Fibroblast of lung (primary cell): ENCODE results near the gene ASTN1. TPM values are rescaled to one million over a fixed set of nuclear protein-coding genes. Genes with fewer than 3 reads are reported as not detected.

Experiments used
- DNase-seq, 2 donors: peaks; one replicate each; pipeline versions ENCODE4 v3.0.0 to v3.0.0-alpha.2; 2010; ENCODE audit warnings: low read depth in 2 of 2
- H2AFZ ChIP-seq: 2 replicates; pipeline ENCODE4 v1.5.1; 2012; ENCODE audit warnings: low read length, control low read depth, inconsistent platforms
- H3K27ac ChIP-seq: 2 replicates; pipeline ENCODE4 v1.5.1; 2011; ENCODE audit warnings: low read length, control low read depth; ENCODE audit not compliant: insufficient read depth
- H3K27me3 ChIP-seq: 2 replicates; pipeline ENCODE4 v1.5.1; 2011; ENCODE audit warnings: mild to moderate bottlenecking, low read length; ENCODE audit not compliant: control insufficient read depth, insufficient read depth
- H3K36me3 ChIP-seq: 2 replicates; pipeline ENCODE4 v1.5.1; 2011; ENCODE audit warnings: low read length; ENCODE audit not compliant: control insufficient read depth, insufficient read depth
- H3K4me1 ChIP-seq: 2 replicates; pipeline ENCODE4 v1.5.1; 2011; ENCODE audit warnings: low read length; ENCODE audit not compliant: control insufficient read depth, insufficient read depth; ENCODE audit errors: extremely low read depth
- H3K4me2 ChIP-seq: 2 replicates; pipeline ENCODE4 v1.5.1; 2011; ENCODE audit warnings: low read length, control low read depth; ENCODE audit not compliant: insufficient read depth; ENCODE audit errors: extremely low read depth
- H3K4me3 ChIP-seq, 4 experiments: fragments of 200-600 bp in 1 of 4; sonication (generic) in 1 of 4; replicated peaks in 1 of 4; 2 replicates each; pipeline ENCODE4 v1.5.1; 2011 to 2016; ENCODE audit warnings: low read length in 4 of 4, low read depth in 3 of 4, mild to moderate bottlenecking in 3 of 4, control low read depth in 2 of 4, inconsistent platforms in 1 of 4, mixed read lengths in 1 of 4; ENCODE audit not compliant: insufficient read depth in 1 of 4; ENCODE audit errors: control extremely low read depth in 1 of 4
- H3K79me2 ChIP-seq: 2 replicates; pipeline ENCODE4 v1.5.1; 2012; ENCODE audit warnings: mild to moderate bottlenecking, low read length, inconsistent platforms; ENCODE audit not compliant: control insufficient read depth, insufficient read depth
- H3K9ac ChIP-seq: 2 replicates; pipeline ENCODE4 v1.5.1; 2011; ENCODE audit warnings: mild to moderate bottlenecking, low read length, control low read depth; ENCODE audit not compliant: insufficient read depth
- H3K9me3 ChIP-seq: 2 replicates; pipeline ENCODE4 v1.5.1; 2012; ENCODE audit warnings: low read depth, low read length; ENCODE audit not compliant: control insufficient read depth, insufficient read depth
- H4K20me1 ChIP-seq: 2 replicates; pipeline ENCODE4 v1.5.1; 2011; ENCODE audit warnings: low read length; ENCODE audit not compliant: control insufficient read depth, insufficient read depth; ENCODE audit errors: extremely low read depth
- CTCF ChIP-seq, 2 donors: IDR thresholded peaks in 1 of 2; conservative IDR thresholded peaks in 1 of 2; 1 replicate in 1 of 2; 2 replicates in 1 of 2; pipeline ENCODE4 v1.5.1; 2011 to 2012; ENCODE audit warnings: low read length in 2 of 2, control low read depth in 1 of 2, inconsistent platforms in 1 of 2, low read depth in 1 of 2, mild to moderate bottlenecking in 1 of 2
- EZH2 ChIP-seq: IDR thresholded peaks from 2 replicates; pipeline ENCODE4 v1.5.1; 2012; ENCODE audit warnings: low read length, control low read depth, mild to moderate bottlenecking; ENCODE audit errors: missing control alignments
- polyA plus RNA-seq, 2 donors: library from polyadenylated mRNA; depleted of rRNA in 1 of 2; stranded (reverse) in 1 of 2; unstranded in 1 of 2; fragments of >200 nt; gene quantifications; 2 replicates each; pipeline ENCODE4 v1.2.1, GENCODE V29; 2011 to 2012; ENCODE audit warnings: missing spikeins in 1 of 2
- total RNA-seq: library from RNA; depleted of rRNA; stranded (reverse); fragments of >200 nt; gene quantifications from 2 replicates; pipeline ENCODE4 v1.2.1, GENCODE V29; 2014

The ASTN1 gene
- total and polyA plus RNA-seq, 2 donors (not counting 1 experiment from before 2014, with no cell fraction given): 0.06 to 0.17 TPM

GRCh38 chr1:177007437-177008161, 156.9 kb downstream of the ASTN1 start:
- no peaks in the 10 kb centered on the region for H3K79me2 ChIP-seq
- no peaks in the 10 kb centered on the region for H3K9me3 ChIP-seq
- H2AFZ ChIP-seq: no peak overlapping the region
- H3K27me3 ChIP-seq: no peaks in the 10 kb centered on the region
- DNase-seq: no peak
- H3K9ac ChIP-seq: no peak overlapping the region
- H3K27ac ChIP-seq: no peak overlapping the region
- no peaks in the 10 kb centered on the region for H3K36me3 ChIP-seq
- H3K4me3 ChIP-seq: no peak overlapping the region
- H3K4me1 ChIP-seq: no peaks in the 10 kb centered on the region
- no peak overlapping the region for H3K4me2 ChIP-seq
- TF ChIP-seq EZH2 (no peak), CTCF (conservative IDR thresholded peaks at IDR 0.05 in 1 of 2, IDR thresholded peaks at IDR 0.05 in 1 of 2; ENCODE audit: low read depth in 1 of 2, low read length in 2 of 2) (no peak)
- H4K20me1 ChIP-seq: no peaks in the 10 kb centered on the region

GRCh38 chr1:177002891-177003290, 161.6 kb downstream of the ASTN1 start:
- H3K9me3 ChIP-seq: no peaks in the 10 kb centered on the region
- DNase-seq: no peak
- H3K9ac ChIP-seq: no peak overlapping the region
- H2AFZ ChIP-seq: no peak overlapping the region
- H3K36me3 ChIP-seq: no peaks in the 10 kb centered on the region
- no peak overlapping the region for H3K27ac ChIP-seq
- H3K4me2 ChIP-seq: no peak overlapping the region
- no peaks in the 10 kb centered on the region for H3K79me2 ChIP-seq
- H3K4me3 ChIP-seq: no peak overlapping the region
- H3K4me1 ChIP-seq: no peaks in the 10 kb centered on the region
- H3K27me3 ChIP-seq: no peaks in the 10 kb centered on the region
- H4K20me1 ChIP-seq: no peaks in the 10 kb centered on the region
- TF ChIP-seq CTCF (conservative IDR thresholded peaks at IDR 0.05 in 1 of 2, IDR thresholded peaks at IDR 0.05 in 1 of 2; ENCODE audit: low read depth in 1 of 2, low read length in 2 of 2) (no peak), EZH2 (no peak)

GRCh38 chr1:177001556-177001955, 163.0 kb downstream of the ASTN1 start:
- H3K27ac ChIP-seq: no peak overlapping the region
- H3K79me2 ChIP-seq: no peaks in the 10 kb centered on the region
- H3K4me2 ChIP-seq: no peak overlapping the region
- H3K36me3 ChIP-seq: no peaks in the 10 kb centered on the region
- no peaks in the 10 kb centered on the region for H4K20me1 ChIP-seq
- H3K9ac ChIP-seq: no peak overlapping the region
- H3K9me3 ChIP-seq: no peaks in the 10 kb centered on the region
- DNase-seq: no peak
- H3K4me3 ChIP-seq: no peak overlapping the region
- no peaks in the 10 kb centered on the region for H3K4me1 ChIP-seq
- no peak overlapping the region for H2AFZ ChIP-seq
- no peaks in the 10 kb centered on the region for H3K27me3 ChIP-seq
- TF ChIP-seq CTCF (conservative IDR thresholded peaks at IDR 0.05 in 1 of 2, IDR thresholded peaks at IDR 0.05 in 1 of 2; ENCODE audit: low read depth in 1 of 2, low read length in 2 of 2) (no peak), EZH2 (no peak)
